Cardiac muscle cell (in vitro differentiated cells and primary cell): ENCODE results near the gene CCDC107. TPM values are rescaled to one million over a fixed set of nuclear protein-coding genes. Genes with fewer than 3 reads are reported as not detected.

Source experiments
- DNase-seq, 2 donors: peaks; one replicate each; pipeline versions ENCODE4 v3.0.0 to v3.0.0-alpha.2; 2010 to 2017; ENCODE audit warnings: low read depth in 1 of 2, low spot score in 1 of 2
- H3K27ac ChIP-seq: fragments of 200-600 bp; sonication (generic); 2 replicates; pipeline ENCODE4 v1.5.1; 2016
- H3K27me3 ChIP-seq: fragments of 200-600 bp; sonication (generic); 2 replicates; pipeline ENCODE4 v1.6.0; 2016; ENCODE audit warnings: control low read depth
- H3K36me3 ChIP-seq: fragments of 200-600 bp; sonication (generic); 2 replicates; pipeline ENCODE4 v1.5.1; 2016; ENCODE audit warnings: control low read depth
- H3K4me1 ChIP-seq: fragments of 200-600 bp; sonication (generic); 2 replicates; pipeline ENCODE4 v1.8.1; 2017; ENCODE audit warnings: low read depth, mild to moderate bottlenecking, mixed run types
- H3K4me3 ChIP-seq: fragments of 200-600 bp; sonication (generic); 2 replicates; pipeline ENCODE4 v1.5.1; 2016; ENCODE audit warnings: mild to moderate bottlenecking
- H3K9me3 ChIP-seq: fragments of 200-600 bp; sonication (generic); 2 replicates; pipeline ENCODE4 v1.5.1; 2017; ENCODE audit warnings: low read depth, mild to moderate bottlenecking, control low read depth
- CTCF ChIP-seq: IDR thresholded peaks from 2 replicates; pipeline ENCODE4 v1.5.1; 2012; ENCODE audit warnings: low read depth, mild to moderate bottlenecking, low read length
- polyA plus RNA-seq: library from polyadenylated mRNA; unstranded; fragments of >200 nt; fragmentation: Nextera tagmentation; extraction: Ambion mirVana; gene quantifications from 2 replicates; pipeline ENCODE4 v1.2.1, GENCODE V29; 2016
- total RNA-seq: library from RNA; depleted of rRNA; stranded (reverse); fragments of >200 nt; gene quantifications from 2 replicates; pipeline ENCODE4 v1.2.3, GENCODE V29; 2016

Gene CCDC107
- total and polyA plus RNA-seq, 2 experiments from 2014 or later: 26.5 to 75.1 TPM

DNA sequence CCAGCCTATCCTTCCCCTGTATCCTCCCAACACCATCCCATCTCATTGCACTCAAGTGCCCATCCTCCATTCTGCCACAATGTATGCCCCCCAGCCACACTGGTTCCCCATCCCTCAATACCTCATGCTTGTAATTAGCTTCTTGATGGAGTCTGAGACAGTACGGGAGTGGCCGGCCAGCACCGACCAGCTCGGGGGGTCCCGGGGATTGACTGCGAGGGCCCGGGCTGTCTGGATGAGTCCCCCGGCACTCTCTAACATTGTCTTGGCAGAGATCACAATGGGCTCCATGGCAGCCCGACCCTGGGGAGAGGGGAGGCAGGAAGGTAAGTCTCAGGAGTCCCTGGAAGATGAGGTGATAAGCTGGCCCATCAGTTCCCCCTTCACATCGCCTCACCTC is 48.9 kb downstream of the CCDC107 start:
- H3K4me1 ChIP-seq: no peaks in the 10 kb centered on the region
- no peaks in the 10 kb centered on the region for H3K9me3 ChIP-seq
- TF ChIP-seq CTCF: no peak
- no peak overlapping the region for H3K27ac ChIP-seq
- DNase-seq: no peak
- H3K4me3 ChIP-seq: no peak overlapping the region
- no peaks in the 10 kb centered on the region for H3K27me3 ChIP-seq
- H3K36me3 ChIP-seq: peaks cover 88% of the 10 kb centered on the region

DNA sequence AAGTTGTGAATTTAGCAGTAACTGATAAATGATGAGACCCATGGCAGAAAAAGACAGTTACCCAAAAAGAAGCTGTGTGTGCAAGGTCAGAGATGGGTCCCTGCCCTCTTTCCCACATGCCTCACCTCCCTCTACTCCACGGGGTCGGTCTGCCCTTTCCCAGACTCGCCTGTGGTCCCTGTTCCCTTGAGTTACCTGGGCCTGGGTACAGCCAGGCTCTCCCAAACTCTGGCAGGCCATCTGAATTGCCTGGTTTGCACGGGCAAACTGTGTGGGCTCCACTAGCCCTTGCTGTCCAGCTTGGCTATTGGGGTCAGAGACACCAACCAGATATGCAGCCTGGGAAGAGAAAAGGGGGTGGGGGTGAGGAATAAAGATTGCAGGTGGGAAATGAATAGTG is 50.1 kb downstream of the CCDC107 start:
- Histone ChIP-seq H3K27ac (no peak overlapping the region), H3K4me1 (no peaks in the 10 kb centered on the region), H3K27me3 (no peaks in the 10 kb centered on the region), H3K9me3 (no peaks in the 10 kb centered on the region), H3K4me3 (no peak overlapping the region), H3K36me3 (peaks cover 79% of the 10 kb centered on the region)
- TF ChIP-seq CTCF: no peak
- DNase-seq: no peak

DNA sequence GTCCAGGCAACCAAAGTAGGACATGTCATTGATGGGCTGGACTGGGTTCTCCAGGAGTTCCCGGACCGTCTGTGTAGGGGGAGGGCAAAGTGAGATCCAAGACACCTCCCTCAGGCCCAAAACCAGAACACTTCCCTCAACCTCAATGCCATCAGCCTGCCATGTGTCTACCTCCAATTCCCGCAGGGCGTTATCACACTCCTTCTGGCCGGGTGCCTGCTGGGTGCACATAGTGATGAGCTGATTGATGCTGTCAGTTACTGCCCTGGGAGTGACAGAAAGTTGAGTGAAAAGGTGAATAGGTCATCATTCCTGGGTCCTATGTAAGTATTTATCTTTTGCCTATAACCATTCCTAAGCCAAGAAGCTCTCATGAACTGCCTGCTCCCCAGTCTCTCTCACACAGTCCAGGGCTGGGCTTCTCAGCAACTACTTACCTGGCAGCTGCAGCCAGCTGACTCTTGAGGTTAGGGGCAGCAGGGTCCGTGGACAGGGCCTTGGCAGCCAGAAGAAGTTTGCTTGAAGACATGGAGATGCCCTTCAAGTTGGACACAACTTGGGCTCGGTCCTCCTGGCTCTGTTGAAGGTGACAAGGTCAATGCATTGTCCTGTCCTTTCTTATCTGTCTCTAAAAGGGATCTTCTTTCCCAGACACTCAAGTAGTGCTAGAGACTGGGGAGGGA is 52.9 kb downstream of the CCDC107 start:
- no peaks in the 10 kb centered on the region for H3K4me1 ChIP-seq
- DNase-seq: no peak
- H3K27ac ChIP-seq: peak overlapping the region; percentile 39
- H3K36me3 ChIP-seq: peaks cover 77% of the 10 kb centered on the region
- no peak for TF ChIP-seq CTCF
- H3K27me3 ChIP-seq: no peaks in the 10 kb centered on the region
- H3K4me3 ChIP-seq: no peak overlapping the region
- H3K9me3 ChIP-seq: no peaks in the 10 kb centered on the region

Other genes starting within 250 kb of the CCDC107 start
- gene RUSC2, start 168.2 kb upstream of the CCDC107 start, total RNA-seq: 18.7 and 25.3 TPM in 2 replicates
- 13.8 and 18.7 TPM in 2 replicates for gene RUSC2, start 168.2 kb upstream of the CCDC107 start, polyA plus RNA-seq
- 32.4 and 42.5 TPM in 2 replicates for gene TESK1, start 53.0 kb upstream of the CCDC107 start, total RNA-seq
- 30.3 and 30.8 TPM in 2 replicates for gene TESK1, start 53.0 kb upstream of the CCDC107 start, polyA plus RNA-seq
- 1.4 and 5.1 TPM in 2 replicates for gene CD72, start 39.9 kb upstream of the CCDC107 start, total RNA-seq
- gene CD72, start 39.9 kb upstream of the CCDC107 start, polyA plus RNA-seq: 2.3 and 12.3 TPM in 2 replicates
- gene SIT1, start 7.4 kb upstream of the CCDC107 start, total RNA-seq: not detected in 2 replicates
- 0.21 and 0.46 TPM in 2 replicates for gene SIT1, start 7.4 kb upstream of the CCDC107 start, polyA plus RNA-seq
- 6,299 and 17,487 TPM in 2 replicates for gene RMRP, start 273 bp upstream of the CCDC107 start, total RNA-seq
- not detected in 2 replicates for gene RMRP, start 273 bp upstream of the CCDC107 start, polyA plus RNA-seq
- 1.5 and 12.6 TPM in 2 replicates for gene ARHGEF39, start 6.9 kb downstream of the CCDC107 start, total RNA-seq
- 5.6 and 36.9 TPM in 2 replicates for gene ARHGEF39, start 6.9 kb downstream of the CCDC107 start, polyA plus RNA-seq
- gene CA9, start 15.6 kb downstream of the CCDC107 start, total RNA-seq: 2.4 and 3.1 TPM in 2 replicates
- 2.6 and 4.9 TPM in 2 replicates for gene CA9, start 15.6 kb downstream of the CCDC107 start, polyA plus RNA-seq
- 645 and 899 TPM in 2 replicates for gene TPM2, start 31.6 kb downstream of the CCDC107 start, total RNA-seq
- 761 and 1,591 TPM in 2 replicates for gene TPM2, start 31.6 kb downstream of the CCDC107 start, polyA plus RNA-seq
- gene TLN1, start 73.9 kb downstream of the CCDC107 start, total RNA-seq: 172 and 178 TPM in 2 replicates
- 96.0 and 98.0 TPM in 2 replicates for gene TLN1, start 73.9 kb downstream of the CCDC107 start, polyA plus RNA-seq
- gene CREB3, start 74.4 kb downstream of the CCDC107 start, total RNA-seq: 45.7 and 51.5 TPM in 2 replicates
- 62.3 and 84.2 TPM in 2 replicates for gene CREB3, start 74.4 kb downstream of the CCDC107 start, polyA plus RNA-seq
- 132 and 157 TPM in 2 replicates for gene GBA2, start 90.9 kb downstream of the CCDC107 start, total RNA-seq
- gene GBA2, start 90.9 kb downstream of the CCDC107 start, polyA plus RNA-seq: 135 and 140 TPM in 2 replicates
- gene RGP1, start 91.0 kb downstream of the CCDC107 start, total RNA-seq: 24.1 and 30.4 TPM in 2 replicates
- gene RGP1, start 91.0 kb downstream of the CCDC107 start, polyA plus RNA-seq: 17.9 and 21.8 TPM in 2 replicates
- not detected in 2 replicates for gene MSMP, start 96.0 kb downstream of the CCDC107 start, total RNA-seq
- gene MSMP, start 96.0 kb downstream of the CCDC107 start, polyA plus RNA-seq: not detected in 2 replicates
- 12.5 and 12.6 TPM in 2 replicates for gene NPR2, start 133.3 kb downstream of the CCDC107 start, total RNA-seq
- 13.2 and 16.2 TPM in 2 replicates for gene NPR2, start 133.3 kb downstream of the CCDC107 start, polyA plus RNA-seq
- gene SPAG8, start 154.0 kb downstream of the CCDC107 start, total RNA-seq: 2.9 and 3.7 TPM in 2 replicates
- 4.2 and 6.1 TPM in 2 replicates for gene SPAG8, start 154.0 kb downstream of the CCDC107 start, polyA plus RNA-seq
- gene HINT2, start 156.8 kb downstream of the CCDC107 start, total RNA-seq: 48.5 and 83.9 TPM in 2 replicates
- gene HINT2, start 156.8 kb downstream of the CCDC107 start, polyA plus RNA-seq: 161 and 177 TPM in 2 replicates
- gene FAM221B, start 170.4 kb downstream of the CCDC107 start, total RNA-seq: not detected in 2 replicates
- gene FAM221B, start 170.4 kb downstream of the CCDC107 start, polyA plus RNA-seq: 0.57 and 0.66 TPM in 2 replicates
- gene TMEM8B, start 170.9 kb downstream of the CCDC107 start, total RNA-seq: 15.0 and 17.9 TPM in 2 replicates
- gene TMEM8B, start 170.9 kb downstream of the CCDC107 start, polyA plus RNA-seq: 17.0 and 21.8 TPM in 2 replicates
- not detected in 2 replicates for gene OR13J1, start 212.1 kb downstream of the CCDC107 start, total RNA-seq
- gene OR13J1, start 212.1 kb downstream of the CCDC107 start, polyA plus RNA-seq: not detected in 2 replicates
- gene HRCT1, start 247.9 kb downstream of the CCDC107 start, total RNA-seq: not detected in 2 replicates
- gene HRCT1, start 247.9 kb downstream of the CCDC107 start, polyA plus RNA-seq: not detected in 2 replicates